ENCODE data around the gene BIRC3.

The BIRC3 gene

DNA sequence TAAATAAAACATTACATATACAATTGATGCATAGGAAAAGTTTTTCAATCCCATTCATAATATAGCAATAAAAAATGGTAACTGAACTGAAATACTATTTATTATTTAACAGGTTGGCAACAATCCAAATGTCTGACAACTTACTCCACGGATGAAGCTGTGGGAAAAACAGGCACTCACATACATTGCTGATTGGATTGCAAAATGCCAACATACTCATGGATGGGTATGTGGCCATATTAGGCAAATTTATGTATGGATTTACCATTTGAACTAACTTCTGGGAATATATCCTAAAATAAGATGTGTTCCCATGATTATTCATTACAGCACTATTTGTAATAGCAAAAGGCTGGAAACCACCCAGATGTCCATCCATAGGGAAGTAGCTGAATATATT, 26.5 kb downstream of the BIRC3 start:
- TF ChIP-seq, protein P1, sequence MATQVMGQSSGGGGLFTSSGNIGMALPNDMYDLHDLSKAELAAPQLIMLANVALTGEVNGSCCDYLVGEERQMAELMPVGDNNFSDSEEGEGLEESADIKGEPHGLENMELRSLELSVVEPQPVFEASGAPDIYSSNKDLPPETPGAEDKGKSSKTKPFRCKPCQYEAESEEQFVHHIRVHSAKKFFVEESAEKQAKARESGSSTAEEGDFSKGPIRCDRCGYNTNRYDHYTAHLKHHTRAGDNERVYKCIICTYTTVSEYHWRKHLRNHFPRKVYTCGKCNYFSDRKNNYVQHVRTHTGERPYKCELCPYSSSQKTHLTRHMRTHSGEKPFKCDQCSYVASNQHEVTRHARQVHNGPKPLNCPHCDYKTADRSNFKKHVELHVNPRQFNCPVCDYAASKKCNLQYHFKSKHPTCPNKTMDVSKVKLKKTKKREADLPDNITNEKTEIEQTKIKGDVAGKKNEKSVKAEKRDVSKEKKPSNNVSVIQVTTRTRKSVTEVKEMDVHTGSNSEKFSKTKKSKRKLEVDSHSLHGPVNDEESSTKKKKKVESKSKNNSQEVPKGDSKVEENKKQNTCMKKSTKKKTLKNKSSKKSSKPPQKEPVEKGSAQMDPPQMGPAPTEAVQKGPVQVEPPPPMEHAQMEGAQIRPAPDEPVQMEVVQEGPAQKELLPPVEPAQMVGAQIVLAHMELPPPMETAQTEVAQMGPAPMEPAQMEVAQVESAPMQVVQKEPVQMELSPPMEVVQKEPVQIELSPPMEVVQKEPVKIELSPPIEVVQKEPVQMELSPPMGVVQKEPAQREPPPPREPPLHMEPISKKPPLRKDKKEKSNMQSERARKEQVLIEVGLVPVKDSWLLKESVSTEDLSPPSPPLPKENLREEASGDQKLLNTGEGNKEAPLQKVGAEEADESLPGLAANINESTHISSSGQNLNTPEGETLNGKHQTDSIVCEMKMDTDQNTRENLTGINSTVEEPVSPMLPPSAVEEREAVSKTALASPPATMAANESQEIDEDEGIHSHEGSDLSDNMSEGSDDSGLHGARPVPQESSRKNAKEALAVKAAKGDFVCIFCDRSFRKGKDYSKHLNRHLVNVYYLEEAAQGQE (IDR thresholded peaks at IDR 0.05; ENCODE audit: insufficient read depth in 1 of 2, low read depth in 2 of 2, low read length in 2 of 2) = no peak
- TF ChIP-seq POLR2AphosphoS5 (IDR thresholded peaks at IDR 0.05; ENCODE audit: low read depth, low read length) (no peak), SIN3A (IDR thresholded peaks at IDR 0.05; ENCODE audit: borderline replicate concordance, insufficient read depth, low read length) (no peak), FOXP2 (optimal IDR thresholded peaks at IDR 0.05; ENCODE audit: borderline replicate concordance, extremely low read depth, extremely low read length, insufficient read depth) (no peak), TAF1 (IDR thresholded peaks at IDR 0.05; ENCODE audit: borderline replicate concordance, insufficient read depth, low read length) (no peak)

GRCh38 chr11:102345904-102346303, 28.6 kb downstream of the BIRC3 start:
- TF ChIP-seq, protein P1 (IDR thresholded peaks at IDR 0.05; ENCODE audit: insufficient read depth in 1 of 2, low read depth in 2 of 2, low read length in 2 of 2) = no peak
- TF ChIP-seq FOXP2 (optimal IDR thresholded peaks at IDR 0.05; ENCODE audit: borderline replicate concordance, extremely low read depth, extremely low read length, insufficient read depth) (no peak), SIN3A (IDR thresholded peaks at IDR 0.05; ENCODE audit: borderline replicate concordance, insufficient read depth, low read length) (no peak), TAF1 (IDR thresholded peaks at IDR 0.05; ENCODE audit: borderline replicate concordance, insufficient read depth, low read length) (no peak), POLR2AphosphoS5 (IDR thresholded peaks at IDR 0.05; ENCODE audit: low read depth, low read length) (no peak)

- TF ChIP-seq, protein P1 (IDR thresholded peaks at IDR 0.05; ENCODE audit: insufficient read depth in 1 of 2, low read depth in 2 of 2, low read length in 2 of 2) = no peak
- TF ChIP-seq SIN3A (IDR thresholded peaks at IDR 0.05; ENCODE audit: borderline replicate concordance, insufficient read depth, low read length) = no peak
- TF ChIP-seq POLR2AphosphoS5 (IDR thresholded peaks at IDR 0.05; ENCODE audit: low read depth, low read length) = no peak
- no peak for TF ChIP-seq TAF1 (IDR thresholded peaks at IDR 0.05; ENCODE audit: borderline replicate concordance, insufficient read depth, low read length)
- no peak for TF ChIP-seq FOXP2 (optimal IDR thresholded peaks at IDR 0.05; ENCODE audit: borderline replicate concordance, extremely low read depth, extremely low read length, insufficient read depth)
These were observed 29.1 kb downstream of the BIRC3 start for GRCh38 chr11:102346456-102346747.

DNA sequence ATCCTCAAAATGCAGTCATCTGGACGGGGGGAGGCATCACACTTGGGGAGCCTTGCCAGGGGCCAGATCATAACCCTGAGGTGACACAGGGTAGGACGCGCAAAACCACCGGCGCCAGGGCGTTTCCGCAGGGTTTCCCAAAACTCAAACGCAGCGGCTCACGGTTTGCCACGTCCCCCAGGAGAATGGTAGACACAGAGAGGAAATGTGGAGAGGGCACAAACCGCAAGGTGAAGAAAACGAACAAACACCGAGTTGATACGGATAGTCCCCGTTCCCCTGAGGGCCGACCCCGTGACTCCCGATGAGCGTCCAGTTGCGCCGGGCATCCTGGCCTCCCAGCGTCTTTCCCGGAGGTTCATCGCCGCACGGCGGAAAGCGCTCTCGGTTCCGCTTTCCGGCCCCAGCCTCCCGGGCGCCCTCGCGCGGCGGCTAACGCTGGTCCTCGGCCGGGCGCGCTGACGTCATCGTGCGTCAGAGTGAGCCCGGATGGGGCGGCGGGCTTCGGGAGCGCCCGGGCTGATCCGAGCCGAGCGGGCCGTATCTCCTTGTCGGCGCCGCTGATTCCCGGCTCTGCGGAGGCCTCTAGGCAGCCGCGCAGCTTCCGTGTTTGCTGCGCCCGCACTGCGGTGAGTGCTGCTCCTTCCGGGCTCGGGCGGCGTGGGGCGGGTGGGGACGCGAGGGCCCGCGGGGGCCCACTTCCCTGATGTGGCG, 29.6 kb downstream of the BIRC3 start, which contains the start of gene BIRC2:
Gene BIRC2 (plus strand): TSS at position 467 of the 714 bp plus-strand sequence. CDS start 2,641 bp downstream, outside the sequence.
- TF ChIP-seq SIN3A (IDR thresholded peaks at IDR 0.05; ENCODE audit: borderline replicate concordance, insufficient read depth, low read length) (no peak), POLR2AphosphoS5 (IDR thresholded peaks at IDR 0.05; ENCODE audit: low read depth, low read length) (peak; percentile 79), FOXP2 (optimal IDR thresholded peaks at IDR 0.05; ENCODE audit: borderline replicate concordance, extremely low read depth, extremely low read length, insufficient read depth) (peak; percentile 96), TAF1 (IDR thresholded peaks at IDR 0.05; ENCODE audit: borderline replicate concordance, insufficient read depth, low read length) (0 out of 2 replicates have a peak, but pooled peaks have one; percentile 29)
- TF ChIP-seq, protein P1 (IDR thresholded peaks at IDR 0.05; ENCODE audit: insufficient read depth in 1 of 2, low read depth in 2 of 2, low read length in 2 of 2) = 0 out of 4 replicates have a peak, but pooled peaks of 1 of the 2 experiments have one; percentile 10

All from PFSK-1 (cell line).